ENCODE data around the gene MYLK4.

Gene MYLK4

GRCh38 chr6:2740581-2740980 is 10.1 kb downstream of the MYLK4 start:
- H3K27ac ChIP-seq, result no peak overlapping the region

GRCh38 chr6:2739335-2739734 is 11.4 kb downstream of the MYLK4 start:
- no peak overlapping the region for H3K4me3 ChIP-seq
- no peak overlapping the region for H3K27ac ChIP-seq

More at GRCh38 chr6:2740581-2740980, 10.1 kb downstream of the MYLK4 start:
- no peak overlapping the region for H3K4me3 ChIP-seq

- H3K27ac ChIP-seq, result no peak overlapping the region
- no peak overlapping the region for H3K4me3 ChIP-seq
Measured at GRCh38 chr6:2738373-2738979, 12.2 kb downstream of the MYLK4 start.

- H3K27ac ChIP-seq, result no peak overlapping the region
- H3K4me3 ChIP-seq, result no peak overlapping the region
Measured at GRCh38 chr6:2737885-2738284, 12.8 kb downstream of the MYLK4 start.

GRCh38 chr6:2734488-2735166 is 16.1 kb downstream of the MYLK4 start:
- Histone ChIP-seq H3K4me3 (no peak overlapping the region), H3K27ac (no peak overlapping the region)

GRCh38 chr6:2733736-2734480 is 16.8 kb downstream of the MYLK4 start:
- Histone ChIP-seq H3K4me3 (no peak overlapping the region), H3K27ac (peak overlapping the region in 5 of 21 experiments; percentile 21 to 60 (median 28))

GRCh38 chr6:2733324-2733723 is 17.4 kb downstream of the MYLK4 start:
- Histone ChIP-seq H3K27ac (peak overlapping the region in 5 of 21 experiments; percentile 21 to 60 (median 28)), H3K4me3 (no peak overlapping the region)

- Histone ChIP-seq H3K27ac (peak overlapping the region in 1 of 21 experiments; percentile 51), H3K4me3 (no peak overlapping the region)
Measured at GRCh38 chr6:2732503-2733089, 18.1 kb downstream of the MYLK4 start.

GRCh38 chr6:2731281-2731909 is 19.3 kb downstream of the MYLK4 start:
- Histone ChIP-seq H3K4me3 (no peak overlapping the region), H3K27ac (no peak overlapping the region)

GRCh38 chr6:2730353-2731107 is 20.2 kb downstream of the MYLK4 start:
- H3K27ac ChIP-seq, result no peak overlapping the region
- no peak overlapping the region for H3K4me3 ChIP-seq

- Histone ChIP-seq H3K4me3 (no peak overlapping the region), H3K27ac (no peak overlapping the region)
Measured at GRCh38 chr6:2729921-2730320, 20.8 kb downstream of the MYLK4 start.

- peak overlapping the region in 3 of 21 experiments; percentile 8 to 25 (median 11) for H3K27ac ChIP-seq
- H3K4me3 ChIP-seq, result no peak overlapping the region
Measured at GRCh38 chr6:2725999-2726567, 24.6 kb downstream of the MYLK4 start.

GRCh38 chr6:2725364-2725988 is 25.2 kb downstream of the MYLK4 start:
- Histone ChIP-seq H3K4me3 (no peak overlapping the region), H3K27ac (peak overlapping the region in 3 of 21 experiments; percentile 8 to 25 (median 11))

- H3K4me3 ChIP-seq, result no peak overlapping the region
- H3K27ac ChIP-seq, result no peak overlapping the region
Measured at GRCh38 chr6:2721219-2721618, 29.5 kb downstream of the MYLK4 start.

GRCh38 chr6:2719093-2719455 is 31.6 kb downstream of the MYLK4 start:
- Histone ChIP-seq H3K27ac (no peak overlapping the region), H3K4me3 (no peak overlapping the region)

- no peak overlapping the region for H3K4me3 ChIP-seq
- H3K27ac ChIP-seq, result no peak overlapping the region
Measured at GRCh38 chr6:2718334-2719092, 32.2 kb downstream of the MYLK4 start.

GRCh38 chr6:2716936-2717700 is 33.6 kb downstream of the MYLK4 start:
- Histone ChIP-seq H3K4me3 (no peak overlapping the region), H3K27ac (no peak overlapping the region)
